Bronchial epithelial cell (primary cell): ENCODE measurements around the gene CEP63. TPM values are rescaled to one million over a fixed set of nuclear protein-coding genes. Genes with fewer than 3 reads are reported as not detected.

Experiments used
- DNase-seq: peaks from one replicate; pipeline ENCODE4 v3.0.0-alpha.2; 2010; ENCODE audit warnings: low read depth
- FAIRE-seq: peaks from 2 replicates; lab custom pipeline; 2011; peaks lifted over from hg19 to GRCh38; lab: Jason Lieb, UNC
- H3K27me3 ChIP-seq: 2 replicates; pipeline ENCODE4 v1.5.1; 2011; ENCODE audit warnings: low read length; ENCODE audit not compliant: control insufficient read depth, insufficient read depth
- H3K36me3 ChIP-seq: 2 replicates; pipeline ENCODE4 v1.5.1; 2011; ENCODE audit warnings: low read length; ENCODE audit not compliant: control insufficient read depth, insufficient read depth
- H3K4me3 ChIP-seq: 2 replicates; pipeline ENCODE4 v1.5.1; 2011; ENCODE audit warnings: mild to moderate bottlenecking, low read depth, low read length, control low read depth
- total RNA-seq: library from RNA; depleted of rRNA; stranded (reverse); fragments of >200 nt; gene quantifications from 2 replicates; pipeline ENCODE4 v1.2.1, GENCODE V29; 2014
- TF ChIP-seq, protein P1 (sequence below): IDR thresholded peaks from 2 replicates; pipeline ENCODE4 v1.5.1; 2011; ENCODE audit warnings: mild to moderate bottlenecking, moderate library complexity, low read length, control low read depth, inconsistent platforms; ENCODE audit not compliant: insufficient read depth, severe bottlenecking

CEP63 gene
- total RNA-seq, 1 donor from 2014 or later = 10.3 TPM

DNA sequence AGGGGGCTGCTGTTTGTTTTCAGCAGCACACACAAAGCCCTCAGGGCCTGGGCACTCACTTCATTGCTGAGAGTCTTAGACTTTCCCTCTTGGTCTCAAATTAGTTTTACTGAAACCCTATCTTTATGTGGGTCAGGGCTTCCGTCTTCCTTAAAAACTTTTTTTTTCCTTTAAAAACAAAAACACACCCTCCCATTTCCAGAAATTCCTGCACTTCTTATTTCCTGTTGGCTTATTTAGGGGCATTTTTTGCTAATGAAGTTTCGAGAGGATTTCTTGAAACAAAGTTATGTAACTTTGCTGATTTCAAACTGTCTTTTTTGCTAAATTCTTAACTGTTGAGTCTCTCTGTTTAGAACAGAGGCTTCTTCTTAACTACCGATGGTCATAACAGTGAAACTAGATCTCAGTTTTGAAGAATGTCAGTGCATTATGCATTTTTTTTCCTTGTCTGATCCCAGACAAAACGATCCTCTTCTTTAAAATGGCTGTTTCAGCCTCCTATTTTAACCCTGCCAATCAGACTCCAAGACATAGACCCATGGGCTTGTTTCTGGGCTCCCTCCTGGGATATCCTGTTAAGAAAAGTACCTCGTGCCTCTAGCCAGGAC is 23.4 kb upstream of the CEP63 start:
- Histone ChIP-seq H3K4me3 (no peak overlapping the region), H3K36me3 (no peaks in the 10 kb centered on the region), H3K27me3 (no peaks in the 10 kb centered on the region)
- TF ChIP-seq, protein P1, sequence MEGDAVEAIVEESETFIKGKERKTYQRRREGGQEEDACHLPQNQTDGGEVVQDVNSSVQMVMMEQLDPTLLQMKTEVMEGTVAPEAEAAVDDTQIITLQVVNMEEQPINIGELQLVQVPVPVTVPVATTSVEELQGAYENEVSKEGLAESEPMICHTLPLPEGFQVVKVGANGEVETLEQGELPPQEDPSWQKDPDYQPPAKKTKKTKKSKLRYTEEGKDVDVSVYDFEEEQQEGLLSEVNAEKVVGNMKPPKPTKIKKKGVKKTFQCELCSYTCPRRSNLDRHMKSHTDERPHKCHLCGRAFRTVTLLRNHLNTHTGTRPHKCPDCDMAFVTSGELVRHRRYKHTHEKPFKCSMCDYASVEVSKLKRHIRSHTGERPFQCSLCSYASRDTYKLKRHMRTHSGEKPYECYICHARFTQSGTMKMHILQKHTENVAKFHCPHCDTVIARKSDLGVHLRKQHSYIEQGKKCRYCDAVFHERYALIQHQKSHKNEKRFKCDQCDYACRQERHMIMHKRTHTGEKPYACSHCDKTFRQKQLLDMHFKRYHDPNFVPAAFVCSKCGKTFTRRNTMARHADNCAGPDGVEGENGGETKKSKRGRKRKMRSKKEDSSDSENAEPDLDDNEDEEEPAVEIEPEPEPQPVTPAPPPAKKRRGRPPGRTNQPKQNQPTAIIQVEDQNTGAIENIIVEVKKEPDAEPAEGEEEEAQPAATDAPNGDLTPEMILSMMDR = no peak
- FAIRE-seq (no peak), DNase-seq (peak; percentile 16)

GRCh38 chr3:134463676-134464063 is 22.2 kb upstream of the CEP63 start:
- TF ChIP-seq, protein P1 = no peak
- FAIRE-seq = no peak
- H3K36me3 ChIP-seq = no peaks in the 10 kb centered on the region

GRCh38 chr3:134464064-134464688 is 21.7 kb upstream of the CEP63 start:
- H3K27me3 ChIP-seq = no peaks in the 10 kb centered on the region
- H3K36me3 ChIP-seq = no peaks in the 10 kb centered on the region
- DNase-seq (no peak), FAIRE-seq (no peak)
- no peak overlapping the region for H3K4me3 ChIP-seq
- TF ChIP-seq, protein P1 = no peak

More at GRCh38 chr3:134463676-134464063, 22.2 kb upstream of the CEP63 start:
- H3K4me3 ChIP-seq = no peak overlapping the region
- DNase-seq = no peak
- H3K27me3 ChIP-seq = no peaks in the 10 kb centered on the region

DNA sequence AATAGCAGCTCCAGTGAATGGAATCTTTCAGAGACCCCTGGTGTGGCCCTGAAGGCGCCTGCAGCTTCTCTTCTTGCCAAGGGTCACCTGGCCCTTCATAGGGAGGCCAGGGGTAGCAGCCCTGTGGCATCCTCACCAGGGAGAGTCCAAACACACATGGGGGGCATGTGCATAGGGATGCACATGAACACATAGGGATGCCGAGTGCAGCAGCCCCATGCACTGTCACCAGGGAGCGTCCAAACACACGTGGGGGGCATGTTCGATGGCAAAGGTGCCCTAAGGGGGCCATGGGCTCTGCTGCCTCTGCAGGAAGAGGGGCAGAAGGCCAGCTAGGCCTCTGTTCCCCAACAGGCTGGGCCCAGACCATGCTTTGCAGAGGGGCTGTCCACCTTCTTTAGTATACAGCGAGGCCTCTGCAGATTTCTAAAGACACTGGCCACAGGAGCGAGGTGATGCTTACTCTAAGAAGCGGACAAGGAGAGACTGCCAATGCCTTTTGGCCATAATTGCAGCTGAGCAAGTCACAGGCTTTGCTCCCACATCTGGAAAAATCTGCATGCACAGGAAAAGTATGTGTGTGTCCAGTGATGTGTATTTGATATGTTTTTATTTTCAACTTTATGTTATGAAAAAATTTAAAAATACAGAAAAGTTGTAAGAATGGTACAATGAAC is 21.0 kb upstream of the CEP63 start:
- FAIRE-seq (no peak), DNase-seq (no peak)

DNA sequence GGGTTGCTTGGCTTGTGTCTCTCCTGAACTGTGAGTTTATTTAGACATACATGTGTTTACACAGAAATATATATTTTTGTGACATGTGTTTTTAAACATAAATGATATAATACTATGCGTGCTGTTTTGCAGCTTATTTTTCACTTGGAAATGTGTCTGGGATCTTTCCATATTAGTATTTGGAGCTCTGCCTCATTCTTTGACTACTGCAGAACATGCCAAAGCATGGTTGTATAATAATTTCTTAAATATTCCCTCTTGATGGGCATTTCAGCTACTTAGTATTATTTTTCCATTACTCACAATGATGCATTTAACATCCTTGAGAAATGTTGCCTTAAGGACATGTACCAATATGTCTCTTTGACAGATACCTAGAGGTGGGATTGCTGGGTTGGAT is 19.5 kb upstream of the CEP63 start:
- DNase-seq (no peak), FAIRE-seq (no peak)
- Histone ChIP-seq H3K27me3 (no peaks in the 10 kb centered on the region), H3K36me3 (no peaks in the 10 kb centered on the region), H3K4me3 (no peak overlapping the region)
- TF ChIP-seq, protein P1 = no peak

More for the DNA sequence above, 21.0 kb upstream of the CEP63 start:
- no peaks in the 10 kb centered on the region for H3K27me3 ChIP-seq
- TF ChIP-seq, protein P1 = no peak
- H3K4me3 ChIP-seq = no peak overlapping the region
- H3K36me3 ChIP-seq = no peaks in the 10 kb centered on the region
